ENCODE measurements around the gene ST7L. TPM values are rescaled to one million over a fixed set of nuclear protein-coding genes. Genes with fewer than 3 reads are reported as not detected.
A peak's percentile ranks its signal among the peaks of the same experiment; 100 is the strongest.

ST7L gene
- total and polyA plus RNA-seq, 12 donors = 14.0 to 37.2 (median 22.7) TPM

DNA sequence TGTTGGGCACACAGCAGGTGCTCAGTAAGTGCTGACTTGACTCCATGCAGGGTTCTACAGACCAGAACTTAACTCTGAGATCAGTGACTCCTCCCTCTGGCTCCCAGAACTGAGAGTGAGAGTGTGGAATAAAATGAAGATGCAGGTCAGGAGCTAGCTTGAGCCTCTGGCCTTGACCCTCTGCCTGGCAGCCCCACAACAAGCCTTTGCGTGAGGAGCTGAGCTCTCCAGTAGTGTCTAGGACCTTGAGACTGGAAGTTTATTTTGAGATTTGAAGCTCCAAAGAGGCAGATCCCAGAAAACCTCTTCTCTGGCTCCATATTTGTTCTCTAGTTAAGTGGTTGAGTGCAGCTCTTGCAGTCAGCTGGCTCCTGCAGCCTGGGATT, 113.5 kb downstream of the ST7L start:
- WGBS, 4 donors = 17 to 52% (median 41%) methylated on average over 1 of the region's 1 CpG
- no peak for TF ChIP-seq POLR2A (IDR thresholded peaks at IDR 0.05)
- TF ChIP-seq, protein P1, sequence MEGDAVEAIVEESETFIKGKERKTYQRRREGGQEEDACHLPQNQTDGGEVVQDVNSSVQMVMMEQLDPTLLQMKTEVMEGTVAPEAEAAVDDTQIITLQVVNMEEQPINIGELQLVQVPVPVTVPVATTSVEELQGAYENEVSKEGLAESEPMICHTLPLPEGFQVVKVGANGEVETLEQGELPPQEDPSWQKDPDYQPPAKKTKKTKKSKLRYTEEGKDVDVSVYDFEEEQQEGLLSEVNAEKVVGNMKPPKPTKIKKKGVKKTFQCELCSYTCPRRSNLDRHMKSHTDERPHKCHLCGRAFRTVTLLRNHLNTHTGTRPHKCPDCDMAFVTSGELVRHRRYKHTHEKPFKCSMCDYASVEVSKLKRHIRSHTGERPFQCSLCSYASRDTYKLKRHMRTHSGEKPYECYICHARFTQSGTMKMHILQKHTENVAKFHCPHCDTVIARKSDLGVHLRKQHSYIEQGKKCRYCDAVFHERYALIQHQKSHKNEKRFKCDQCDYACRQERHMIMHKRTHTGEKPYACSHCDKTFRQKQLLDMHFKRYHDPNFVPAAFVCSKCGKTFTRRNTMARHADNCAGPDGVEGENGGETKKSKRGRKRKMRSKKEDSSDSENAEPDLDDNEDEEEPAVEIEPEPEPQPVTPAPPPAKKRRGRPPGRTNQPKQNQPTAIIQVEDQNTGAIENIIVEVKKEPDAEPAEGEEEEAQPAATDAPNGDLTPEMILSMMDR (IDR thresholded peaks at IDR 0.05) = no peak
- Histone ChIP-seq H3K9me3 (replicated peaks in 1 of 3) (no peaks in the 10 kb centered on the region), H3K4me3 (no peak overlapping the region), H3K27me3 (no peaks in the 10 kb centered on the region), H3K4me1 (replicated peaks in 1 of 2) (peaks cover 8 to 28% of the 10 kb centered on the region in 2 donors), H3K27ac (no peak overlapping the region), H3K36me3 (replicated peaks in 1 of 2) (no peaks in the 10 kb centered on the region)
- peak in 3 of 7 donors; percentile 37 to 46 (median 45) for DNase-seq
- intact Hi-C loops (cut with DNase I) = loop anchor here in 1 of 2 donors (10.0 kb wide), 1 partner anchor 109 kb away; the partner anchor contains the start of genes CAPZA1 and ST7L

DNA sequence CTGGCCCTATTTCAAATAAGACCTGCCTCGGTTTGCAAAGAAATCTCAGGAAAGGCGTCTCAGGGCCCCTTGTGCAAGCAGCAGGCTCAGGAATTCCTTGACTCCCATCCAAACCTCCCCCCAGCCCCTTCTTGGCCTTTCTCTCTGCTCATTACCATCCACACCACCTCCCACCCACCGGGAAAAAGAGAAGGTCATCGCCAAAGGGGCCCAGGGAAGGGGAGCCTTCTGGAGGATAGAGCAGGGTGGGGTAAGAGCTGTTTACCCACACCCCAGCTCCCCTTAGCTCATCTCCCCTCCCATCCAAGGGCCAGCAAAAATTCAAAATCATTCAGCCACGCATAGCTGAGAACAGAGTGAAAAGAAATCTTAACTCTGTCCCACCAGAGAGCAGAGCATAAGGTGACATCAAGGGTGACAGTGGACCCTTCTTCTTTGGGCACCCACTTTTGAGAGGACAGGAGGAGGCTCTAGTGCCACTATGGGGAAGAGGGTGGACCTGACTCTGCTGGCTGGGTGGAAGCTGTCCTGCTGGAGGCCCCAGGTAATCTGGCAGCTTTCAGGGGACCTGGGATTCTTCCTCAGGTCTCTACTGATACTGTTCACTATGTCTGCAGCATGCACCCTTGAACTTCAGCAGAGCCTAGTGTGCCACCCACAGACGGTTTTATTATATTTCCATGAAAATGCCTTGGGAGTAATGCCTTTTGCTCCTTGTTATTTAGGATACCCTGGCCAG, 114.1 kb downstream of the ST7L start:
- DNase-seq = no peak
- H3K4me1 ChIP-seq (replicated peaks in 1 of 2) = peaks cover 8 to 28% of the 10 kb centered on the region in 2 donors
- H3K9me3 ChIP-seq (replicated peaks in 1 of 3) = no peaks in the 10 kb centered on the region
- no peak for TF ChIP-seq POLR2A (IDR thresholded peaks at IDR 0.05)
- TF ChIP-seq, protein P1 (IDR thresholded peaks at IDR 0.05) = no peak
- WGBS, 4 donors = 64 to 79% (median 72%) methylated on average over 5 to 6 of the region's 6 CpGs
- H3K36me3 ChIP-seq (replicated peaks in 1 of 2) = no peaks in the 10 kb centered on the region
- intact Hi-C loops (cut with DNase I) = loop anchor here (5.0 to 10.0 kb wide), 4 partner anchors 110 to 207 kb away; partner anchors contain the start of genes CAPZA1 (in 2 of the 2), ST7L (in 2 of the 2) and RHOC (in 1 of the 2)
- H3K27me3 ChIP-seq = no peaks in the 10 kb centered on the region
- H3K27ac ChIP-seq = no peak overlapping the region
- no peak overlapping the region for H3K4me3 ChIP-seq

GRCh38 chr1:112504001-112504660, 114.8 kb downstream of the ST7L start:
- Histone ChIP-seq H3K27ac (peak overlapping the region in 1 of 5 donors; percentile 3), H3K27me3 (no peaks in the 10 kb centered on the region), H3K4me1 (replicated peaks in 1 of 2) (peaks cover 8 to 27% of the 10 kb centered on the region in 2 donors), H3K9me3 (replicated peaks in 1 of 3) (no peaks in the 10 kb centered on the region), H3K36me3 (replicated peaks in 1 of 2) (no peaks in the 10 kb centered on the region), H3K4me3 (no peak overlapping the region)
- WGBS, 4 donors = 75 to 90% (median 86%) methylated on average over 10 to 11 of the region's 11 CpGs
- intact Hi-C loops (cut with DNase I) = loop anchor here (5.0 to 10.0 kb wide), 4 partner anchors 111 to 208 kb away; partner anchors contain the start of genes CAPZA1 (in 2 of the 2), ST7L (in 2 of the 2) and RHOC (in 1 of the 2)
- TF ChIP-seq, protein P1 (IDR thresholded peaks at IDR 0.05) = no peak
- no peak for TF ChIP-seq POLR2A (IDR thresholded peaks at IDR 0.05)
- no peak for DNase-seq

GRCh38 chr1:112502826-112503225, 116.1 kb downstream of the ST7L start:
- intact Hi-C loops (cut with DNase I) = loop anchor here (5.0 to 10.0 kb wide), 4 partner anchors 112 to 209 kb away; partner anchors contain the start of genes CAPZA1 (in 2 of the 2), ST7L (in 2 of the 2) and RHOC (in 1 of the 2)
- TF ChIP-seq, protein P1 (IDR thresholded peaks at IDR 0.05) = no peak
- TF ChIP-seq POLR2A (IDR thresholded peaks at IDR 0.05) = no peak
- DNase-seq = no peak
- Histone ChIP-seq H3K4me3 (no peak overlapping the region), H3K4me1 (replicated peaks in 1 of 2) (peaks cover under 1 to 14% of the 10 kb centered on the region in 2 donors), H3K9me3 (replicated peaks in 1 of 3) (no peaks in the 10 kb centered on the region), H3K36me3 (replicated peaks in 1 of 2) (no peaks in the 10 kb centered on the region), H3K27ac (no peak overlapping the region), H3K27me3 (no peaks in the 10 kb centered on the region)
- WGBS, 4 donors = 79 to 86% (median 82%) methylated on average over 2 of the region's 2 CpGs
